Stimulated activated CD8-positive, alpha-beta memory T cell treated with anti-CD3 and anti-CD28 coated beads, Interleukin-15, amount 100 ng/mL, for 24 hours (primary cell): ENCODE results near the gene IMMP2L.

Experiments
- DNase-seq: peaks from one replicate; pipeline ENCODE4 v3.0.0-alpha.2; 2020; ENCODE audit warnings: low read depth

The IMMP2L gene

DNA sequence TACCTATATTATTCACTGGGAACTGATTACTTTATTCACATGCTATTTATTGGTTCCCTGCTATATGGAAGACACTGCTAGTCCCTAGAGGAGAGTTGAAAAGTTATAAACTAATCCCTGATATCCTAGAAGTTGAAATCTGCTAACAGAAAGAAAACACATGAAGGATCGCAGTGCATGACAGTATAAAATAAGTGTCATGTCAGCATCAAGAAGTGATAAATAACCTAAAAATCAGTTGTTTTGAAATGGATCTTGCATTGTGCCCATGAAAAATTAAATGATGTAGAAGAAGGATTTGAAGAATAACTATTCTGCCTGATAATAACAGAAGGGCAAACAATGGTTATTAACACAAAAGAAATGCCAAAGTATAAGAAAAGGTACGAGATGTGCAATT lies 764.6 kb downstream of the IMMP2L start:
- no peak for DNase-seq

DNA sequence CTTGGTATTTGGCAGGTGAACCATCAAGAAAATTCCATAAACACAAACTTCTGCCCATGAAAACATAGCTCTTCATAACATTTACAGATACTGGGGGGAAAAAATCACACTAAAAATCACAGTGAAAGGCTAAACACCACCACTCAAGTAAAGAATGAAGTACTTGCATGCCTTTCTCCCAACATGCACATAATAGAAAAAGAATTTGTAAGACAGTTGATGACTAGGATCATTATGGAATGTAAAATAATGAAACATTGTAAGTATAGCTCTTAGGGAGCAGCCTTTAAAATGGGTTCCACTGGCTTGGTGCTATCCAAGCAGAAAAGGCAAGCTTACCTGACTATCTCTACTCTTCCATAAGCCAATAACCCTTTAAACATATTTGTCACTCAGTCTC lies 771.3 kb downstream of the IMMP2L start:
- DNase-seq: no peak

DNA sequence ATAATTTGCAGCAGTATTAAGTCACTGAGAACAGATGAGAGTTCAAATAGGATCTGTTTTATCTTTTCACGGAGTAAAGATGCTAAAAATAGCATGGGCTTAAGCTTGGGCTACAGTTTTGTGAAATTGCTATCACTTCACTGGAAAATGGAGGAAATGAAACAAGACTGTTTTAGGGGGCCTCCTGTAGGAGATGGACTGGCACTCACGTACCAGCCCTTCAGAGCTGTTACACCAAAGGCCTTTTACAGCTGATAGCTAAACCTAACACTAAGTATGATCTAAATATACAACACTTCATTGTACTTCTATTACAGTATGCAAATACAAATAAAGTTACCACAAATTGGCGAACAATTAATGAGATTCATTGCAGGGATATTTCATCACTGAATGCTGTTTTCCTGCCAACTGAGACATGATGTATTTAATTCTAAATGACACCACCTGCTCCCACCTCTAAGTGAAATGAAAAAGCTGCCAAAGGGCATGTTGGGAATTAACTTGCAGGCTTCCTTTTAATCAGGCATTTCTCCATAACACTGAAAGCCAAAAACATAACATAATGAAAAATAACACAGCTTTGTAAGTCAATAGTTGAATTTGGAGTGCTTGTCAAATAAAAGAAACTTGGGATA lies 775.8 kb downstream of the IMMP2L start:
- no peak for DNase-seq

DNA sequence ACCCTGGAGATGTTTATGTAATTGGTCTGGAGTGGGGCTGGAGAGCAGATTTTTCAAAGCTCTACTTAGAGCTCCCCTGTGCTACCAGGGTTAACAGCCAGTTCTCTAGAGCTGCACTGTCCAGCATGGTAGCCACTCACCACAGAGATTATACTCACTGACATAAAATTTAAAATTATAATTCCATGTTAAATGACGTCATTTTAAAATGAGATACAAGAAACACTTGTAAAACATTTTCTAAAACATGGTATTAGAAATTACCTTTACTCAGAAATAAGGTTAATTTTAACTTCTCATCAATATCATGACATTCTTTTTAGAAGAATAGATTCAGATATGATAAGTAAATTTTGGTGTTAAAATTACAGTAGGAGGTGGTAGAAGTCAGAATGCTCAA lies 777.5 kb downstream of the IMMP2L start:
- DNase-seq: no peak

DNA sequence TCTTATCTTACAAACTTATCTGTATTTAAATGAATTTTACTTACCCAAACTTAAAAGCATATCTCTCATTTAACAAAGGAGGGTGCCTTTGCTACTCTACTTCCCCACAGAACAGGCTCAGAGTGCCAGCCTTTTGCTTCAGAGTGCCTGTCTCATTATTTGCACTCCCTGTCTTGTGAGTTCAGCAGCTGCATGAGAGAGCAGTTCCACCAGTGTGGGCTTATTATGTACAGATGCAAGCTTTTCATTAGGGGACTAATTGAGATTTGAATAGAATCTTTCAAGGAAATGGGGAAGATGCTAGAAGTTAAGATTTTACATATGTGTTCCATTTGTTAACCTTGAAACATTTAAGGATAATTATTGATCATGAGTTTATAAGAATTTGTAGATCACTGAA lies 781.6 kb downstream of the IMMP2L start:
- no peak for DNase-seq

DNA sequence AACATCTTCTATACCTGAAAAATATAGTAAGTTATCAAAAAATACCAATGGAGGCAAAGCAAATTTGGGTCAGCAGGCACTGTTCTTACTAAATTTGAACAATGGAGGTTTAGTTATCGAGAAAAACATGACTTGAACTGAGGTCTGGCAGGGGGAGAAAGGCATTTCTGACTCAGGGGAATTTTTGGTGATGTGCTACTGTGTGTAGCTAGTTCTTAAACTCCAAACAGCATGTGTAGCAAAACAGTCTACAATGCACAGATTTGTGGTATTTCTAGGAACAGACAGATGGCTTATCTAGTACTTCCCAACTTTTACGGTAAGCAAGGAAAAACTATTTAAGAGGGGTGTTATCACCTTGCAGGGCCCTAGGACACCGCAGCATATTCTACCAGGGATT lies 783.0 kb downstream of the IMMP2L start:
- no peak for DNase-seq

DNA sequence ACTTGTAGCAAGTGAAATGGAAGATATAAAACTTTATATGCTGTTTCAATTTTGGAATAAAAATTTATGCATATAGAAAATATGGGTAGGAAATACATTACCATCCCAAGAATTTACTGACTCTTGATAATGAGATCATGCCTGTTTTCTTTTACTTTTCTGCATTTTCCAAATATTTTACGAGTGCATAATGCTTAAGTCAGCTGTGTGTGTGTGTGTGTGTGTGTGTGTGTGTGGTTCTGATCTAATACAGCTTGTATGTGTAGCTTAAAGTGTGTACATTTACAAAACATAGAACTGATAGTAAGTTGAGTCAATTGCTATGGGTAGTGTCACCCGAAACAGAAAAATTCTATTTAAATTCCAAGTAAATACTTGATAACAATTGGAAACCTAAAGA lies 787.2 kb downstream of the IMMP2L start:
- DNase-seq: no peak

DNA sequence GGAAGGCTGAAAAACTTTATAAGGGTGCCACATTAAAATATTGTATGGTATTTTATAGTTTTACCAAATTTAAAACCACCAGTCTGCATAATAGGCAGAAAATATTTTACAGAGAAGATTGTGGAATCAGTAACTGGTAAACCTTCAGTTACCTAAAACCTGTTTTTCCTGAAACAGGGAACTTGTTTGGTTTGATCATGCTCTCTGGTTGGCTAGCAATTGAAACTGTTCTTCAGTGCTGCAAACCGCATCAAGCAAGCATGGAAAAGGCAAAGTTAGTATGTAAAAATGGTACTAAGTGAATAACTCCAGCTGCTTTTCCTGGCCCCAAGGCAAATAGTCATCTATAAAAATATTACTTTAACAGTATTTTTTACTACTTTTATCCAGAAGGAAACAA lies 788.2 kb downstream of the IMMP2L start:
- DNase-seq: no peak

DNA sequence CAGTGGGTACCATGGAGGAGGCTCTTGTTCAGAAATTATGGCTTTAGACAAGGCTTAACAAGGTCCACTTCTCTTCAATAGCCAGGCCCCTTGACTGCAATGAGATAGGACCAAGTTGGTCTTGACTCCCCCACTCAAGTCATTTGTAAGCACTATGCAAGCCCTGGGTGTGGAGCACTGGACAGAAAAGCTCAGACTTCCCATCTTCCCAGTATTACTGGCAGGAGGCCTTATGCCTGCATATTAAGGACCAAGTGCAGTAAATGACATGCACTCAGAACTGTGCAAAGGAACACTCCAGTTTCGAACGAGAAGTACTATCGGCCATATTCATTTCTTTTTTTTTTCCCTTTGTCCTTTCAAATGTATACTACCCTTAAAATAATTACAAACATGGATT lies 789.7 kb downstream of the IMMP2L start:
- DNase-seq: no peak

DNA sequence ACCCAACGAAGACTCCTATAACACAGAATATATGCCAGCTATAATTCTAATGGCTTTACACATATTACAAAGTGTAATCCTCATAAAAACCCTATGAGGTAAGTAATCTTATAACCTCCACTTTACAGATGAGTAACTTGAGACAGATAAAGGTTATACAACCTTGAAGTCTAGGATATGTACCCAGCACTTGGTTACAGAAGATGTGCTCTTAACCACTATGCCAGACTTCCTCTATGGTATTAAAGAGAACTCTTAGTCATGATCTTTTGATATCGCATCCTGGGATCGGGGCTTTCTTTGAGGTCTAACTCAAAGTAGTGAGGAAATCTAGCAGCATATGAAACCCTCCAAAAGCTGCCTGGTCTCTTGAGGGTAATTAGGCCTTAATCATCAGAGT lies 790.6 kb downstream of the IMMP2L start:
- no peak for DNase-seq

DNA sequence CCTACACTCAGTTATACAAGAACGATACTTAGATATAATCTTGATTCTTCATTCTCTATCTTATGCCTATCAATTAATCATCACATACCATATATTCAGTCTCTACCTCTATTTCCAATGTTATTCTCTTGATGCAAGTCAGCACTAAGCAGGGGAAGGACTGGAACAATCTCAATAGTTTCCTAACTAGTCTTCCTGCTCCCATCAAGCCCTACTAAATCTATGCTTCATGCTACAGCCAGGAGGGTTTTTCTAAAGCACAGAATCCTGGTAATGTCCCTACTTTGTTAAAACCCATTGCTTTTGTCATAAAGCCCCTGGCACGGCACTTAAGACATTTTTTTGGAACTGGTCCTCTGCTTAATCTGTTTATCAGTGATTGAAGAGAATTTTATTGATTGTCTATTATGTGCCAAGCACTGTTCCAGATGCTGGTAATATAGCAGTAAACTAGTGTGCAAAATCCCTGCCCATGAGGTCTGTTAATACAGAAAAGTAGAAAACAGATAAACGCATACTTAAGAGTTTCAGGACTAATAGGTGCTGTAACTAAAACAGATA lies 794.7 kb downstream of the IMMP2L start:
- no peak for DNase-seq

DNA sequence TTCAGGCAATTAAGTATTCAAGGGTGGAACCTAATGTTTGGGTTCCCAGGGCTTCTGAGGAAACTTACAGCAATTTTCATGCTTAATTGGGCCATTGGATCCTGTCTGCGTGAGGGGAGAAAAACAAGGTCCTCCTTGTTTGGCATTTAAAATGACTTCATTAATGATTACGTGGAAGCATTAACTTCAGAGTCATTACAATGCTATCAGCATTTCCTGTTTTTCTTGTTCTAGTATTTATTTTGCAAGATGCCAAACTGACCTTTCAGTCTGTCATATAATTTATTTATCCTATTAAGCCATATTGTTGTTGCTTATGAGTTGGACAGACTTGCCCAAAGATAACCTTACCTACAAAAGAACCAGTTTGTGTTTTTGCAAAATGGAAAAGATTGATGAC lies 795.4 kb downstream of the IMMP2L start:
- DNase-seq: no peak

DNA sequence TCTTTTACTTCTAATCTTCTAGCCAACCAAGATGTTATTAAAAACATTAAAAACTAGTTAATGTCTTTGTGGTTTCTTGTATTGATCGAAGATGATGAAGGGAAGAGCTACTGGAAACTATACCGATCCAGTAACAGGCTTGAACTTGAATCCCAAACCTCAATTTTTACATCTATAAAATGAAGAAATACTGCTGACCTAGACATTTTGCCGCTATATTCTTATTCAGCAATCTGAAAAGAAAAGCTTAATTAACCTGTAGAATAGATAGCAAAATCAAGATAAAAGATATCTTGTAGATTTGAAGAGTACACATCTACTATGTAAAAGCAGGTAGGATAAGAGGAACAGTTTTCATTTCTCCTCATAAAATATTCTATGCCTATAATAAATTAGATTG lies 797.4 kb downstream of the IMMP2L start:
- DNase-seq: no peak

DNA sequence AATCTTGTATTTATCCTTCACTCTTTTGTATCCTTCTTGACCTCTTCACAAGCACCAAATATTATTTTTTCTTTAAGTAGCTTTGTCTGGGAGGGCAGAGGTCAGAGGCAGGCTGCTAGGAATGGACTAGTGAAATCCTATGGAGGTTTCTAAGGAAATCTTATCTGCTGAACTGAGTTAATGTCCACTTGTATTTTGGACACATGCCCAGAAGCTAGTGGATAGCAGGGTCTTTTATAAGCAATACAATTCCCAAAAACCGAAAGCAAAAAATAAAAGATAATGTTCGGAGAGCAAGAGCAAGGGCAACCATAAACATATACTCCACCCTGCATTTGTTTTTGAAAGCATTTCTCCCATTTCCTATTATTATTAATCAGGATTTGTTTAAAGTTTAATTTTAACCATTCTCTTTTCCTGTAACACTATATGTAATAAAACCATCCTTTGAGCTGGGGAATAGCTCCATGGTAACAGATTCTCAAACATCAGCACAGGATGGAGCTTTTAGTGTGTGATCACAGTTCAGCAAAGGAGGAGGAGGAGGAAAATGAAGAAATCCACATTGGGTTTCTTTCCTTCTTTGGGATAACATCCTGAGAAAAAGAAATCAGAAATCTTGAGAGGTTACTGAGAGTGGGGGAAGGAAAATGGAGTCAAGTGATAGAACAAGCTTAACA lies 799.6 kb downstream of the IMMP2L start:
- DNase-seq: no peak

DNA sequence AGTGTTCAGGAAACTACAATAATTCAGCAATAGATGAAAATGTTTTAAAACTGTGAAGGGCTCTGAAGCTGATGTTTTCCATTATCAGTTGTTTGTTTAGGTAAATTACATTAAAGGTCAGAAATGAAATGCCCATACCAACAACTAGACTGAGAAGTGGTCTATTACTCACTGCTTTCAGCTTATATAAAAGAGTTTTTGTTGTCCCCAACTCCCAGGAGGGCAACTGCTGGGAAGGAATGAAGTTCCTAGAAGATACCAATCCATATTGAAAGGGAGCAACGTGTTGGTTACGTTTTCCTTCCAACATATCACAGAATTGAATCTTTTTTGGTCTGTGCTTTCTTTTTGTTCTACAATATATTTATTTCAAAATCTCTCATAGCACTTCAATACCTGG lies 802.0 kb downstream of the IMMP2L start:
- no peak for DNase-seq

DNA sequence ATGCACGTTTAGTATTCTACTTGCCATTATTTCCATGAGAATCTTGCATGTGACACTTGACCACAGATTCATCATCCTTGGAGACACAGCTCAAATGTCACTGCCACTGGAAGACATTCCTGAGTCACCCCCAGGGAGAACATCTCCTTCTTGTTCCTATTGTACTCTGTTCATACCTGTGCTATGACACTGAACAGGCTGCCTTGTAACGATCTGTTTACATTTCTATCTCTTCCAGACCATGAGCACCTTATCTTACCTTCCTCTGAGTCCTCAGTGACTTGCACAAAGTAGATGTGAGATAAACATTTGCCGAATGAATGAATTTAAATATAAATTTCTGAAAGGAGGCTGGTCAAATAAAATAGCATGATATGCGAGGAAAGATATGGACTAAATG lies 803.2 kb downstream of the IMMP2L start:
- no peak for DNase-seq

DNA sequence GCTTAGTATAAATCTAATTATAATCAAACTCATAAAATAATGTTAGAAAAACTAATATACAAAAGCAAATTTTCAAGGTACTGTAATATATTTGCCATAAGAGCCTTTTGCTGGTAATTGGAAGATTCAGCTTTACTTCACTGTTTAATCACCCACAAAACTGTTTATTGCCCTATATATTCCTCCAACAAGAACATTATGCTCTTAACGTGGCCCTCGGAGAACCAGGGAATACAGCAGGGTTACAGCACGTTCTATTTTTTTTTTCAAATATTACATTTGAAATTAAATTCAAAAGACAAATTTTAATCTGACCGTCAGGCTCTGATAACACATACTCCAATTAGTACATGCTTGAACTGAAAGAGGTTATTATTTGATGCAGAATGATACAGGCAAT lies 807.6 kb downstream of the IMMP2L start:
- DNase-seq: no peak

DNA sequence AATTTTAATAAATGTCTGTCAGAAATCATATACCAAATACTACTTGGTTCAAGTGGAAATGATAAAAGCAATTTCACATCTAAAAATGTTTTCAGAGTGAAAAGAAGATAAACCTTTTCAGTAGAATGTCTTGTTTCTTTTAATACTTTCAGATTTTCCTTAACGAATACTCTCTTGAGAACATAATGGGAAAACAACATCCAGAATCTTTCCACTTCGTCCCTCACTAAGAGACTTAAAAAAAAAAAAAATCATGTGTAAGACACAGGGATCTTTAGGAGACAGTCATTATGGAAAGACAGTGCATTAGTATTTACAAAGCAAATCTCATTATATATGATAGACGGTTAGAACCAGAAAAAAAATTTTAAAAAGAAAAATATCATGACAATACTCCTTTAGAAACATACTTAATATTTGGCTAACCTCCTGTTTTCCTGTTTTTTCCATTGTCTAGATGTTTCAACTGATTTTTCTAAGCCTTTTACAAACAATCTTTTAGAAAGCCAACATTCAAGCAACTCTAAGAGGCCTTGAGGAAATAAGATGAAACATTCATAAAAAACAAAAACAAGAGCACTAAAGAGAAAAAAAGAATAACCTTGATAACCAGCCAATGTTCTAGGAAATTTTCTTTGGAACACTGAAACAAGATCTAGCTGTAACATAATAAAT lies 811.2 kb downstream of the IMMP2L start:
- DNase-seq: no peak

DNA sequence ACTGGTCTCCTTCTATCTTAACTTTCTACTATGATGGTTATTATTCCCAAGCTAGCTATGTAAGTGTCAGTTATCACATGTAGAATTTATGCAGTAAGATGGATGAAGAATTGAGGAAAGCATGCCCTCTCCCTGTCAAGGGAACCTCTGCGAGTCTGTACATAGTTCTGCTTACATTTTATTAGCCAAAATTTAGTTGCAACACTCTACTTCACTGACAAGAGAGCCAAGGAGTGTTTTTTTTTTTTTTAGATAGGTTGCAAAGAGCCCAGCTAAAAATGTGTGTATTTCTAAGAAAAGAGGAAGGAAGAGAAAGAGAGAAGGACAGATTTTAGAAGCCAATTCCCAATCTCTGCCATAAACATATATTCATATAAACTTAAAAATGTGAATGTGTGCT lies 829.1 kb downstream of the IMMP2L start:
- DNase-seq: no peak

DNA sequence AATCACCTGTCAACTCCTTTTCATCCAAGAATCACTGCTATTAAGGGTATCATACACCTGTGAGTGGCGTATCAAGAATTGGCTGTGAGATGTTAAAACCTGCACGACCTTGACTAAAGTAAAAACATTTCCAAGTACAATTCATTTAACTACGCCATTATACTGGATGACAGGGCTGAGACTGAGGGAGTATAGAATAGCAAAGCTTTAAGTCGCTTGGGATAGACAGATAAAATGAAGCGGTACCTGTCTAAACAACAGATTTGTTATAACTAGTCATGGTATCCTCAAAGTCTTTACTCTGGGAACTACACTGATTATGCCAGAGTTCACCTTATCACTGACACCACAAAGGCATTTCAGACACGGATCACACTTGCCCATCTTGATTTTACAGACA lies 837.5 kb downstream of the IMMP2L start:
- no peak for DNase-seq

DNA sequence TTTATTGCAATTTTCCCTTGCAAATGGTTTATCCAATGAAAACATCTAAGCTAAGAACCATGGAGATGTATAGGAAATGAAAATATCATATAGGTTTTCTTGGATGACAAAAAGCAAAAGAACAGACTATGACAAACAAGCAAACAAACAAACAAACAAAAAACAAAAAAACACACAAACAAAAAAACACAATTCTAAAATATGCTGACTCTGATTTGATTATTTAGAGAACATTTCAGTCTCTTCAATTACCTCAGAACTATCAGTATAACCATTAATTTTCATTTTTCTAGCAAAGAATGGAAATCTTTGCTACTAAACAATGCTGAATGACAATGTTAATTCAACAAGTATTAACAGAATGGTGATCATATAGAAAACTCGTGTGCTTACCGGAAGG lies 840.9 kb downstream of the IMMP2L start:
- DNase-seq: no peak

DNA sequence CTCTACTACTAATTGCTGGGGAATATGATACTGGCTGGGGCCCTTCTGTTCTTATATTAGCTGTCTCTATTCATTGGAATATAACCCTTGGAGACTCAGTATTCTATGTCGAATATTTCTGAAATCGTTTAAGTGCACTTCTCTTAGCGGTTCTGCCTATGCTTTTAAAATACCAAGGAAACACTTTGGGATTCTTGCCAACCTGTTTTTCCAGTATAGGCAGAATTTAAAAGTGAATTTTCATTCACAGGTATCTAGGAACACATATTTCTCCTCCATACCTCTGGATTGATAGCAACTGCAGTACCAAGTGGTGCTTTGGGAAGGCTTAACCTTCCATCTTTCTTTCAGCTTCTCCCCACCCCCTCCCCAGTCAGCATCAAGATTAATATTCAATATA lies 841.7 kb downstream of the IMMP2L start:
- no peak for DNase-seq

DNA sequence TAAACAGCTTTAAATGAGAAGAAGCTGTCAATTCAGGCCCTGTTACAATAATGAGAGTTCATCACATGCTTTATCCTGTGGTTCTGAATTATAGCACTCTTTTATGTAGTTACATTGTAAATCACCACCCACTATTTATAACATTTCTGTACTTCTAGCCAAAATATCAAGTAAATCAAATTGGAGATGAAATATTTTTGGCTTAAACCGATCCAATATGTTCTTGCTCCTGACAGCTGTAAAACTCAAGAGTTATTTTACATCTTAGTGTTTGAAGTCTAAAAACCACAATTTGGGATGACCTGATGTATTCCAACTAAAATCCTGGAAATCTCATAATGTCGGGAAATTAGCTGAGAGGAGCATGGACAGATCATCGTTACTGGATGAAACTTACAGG lies 842.6 kb downstream of the IMMP2L start:
- DNase-seq: no peak
